Peyer's patch (tissue), 4 donors: Measurements from ENCODE around the gene MSLN. TPM values are rescaled to one million over a fixed set of nuclear protein-coding genes. Genes with fewer than 3 reads are reported as not detected.
A peak's percentile ranks its signal among the peaks of the same experiment; 100 is the strongest.

ENCODE experiments used
- DNase-seq, 3 donors: peaks; one replicate each; pipeline ENCODE4 v3.0.0-alpha.2; 2017 to 2019
- H3K27ac ChIP-seq, 4 donors: fragments of 200-600 bp; sonication (generic); one replicate each; pipeline ENCODE4 v1.5.1; 2016 to 2019
- H3K27me3 ChIP-seq, 2 donors: fragments of 200-600 bp; sonication (generic); one replicate each; pipeline ENCODE4 v1.5.1; 2019
- H3K36me3 ChIP-seq, 3 donors: fragments of 200-600 bp; sonication (generic); one replicate each; pipeline ENCODE4 v1.5.1; 2016 to 2019
- H3K4me1 ChIP-seq, 4 donors: fragments of 200-600 bp; sonication (generic); one replicate each; pipeline ENCODE4 v1.5.1; 2016 to 2019
- H3K4me3 ChIP-seq, 4 donors: fragments of 200-600 bp; sonication (generic); 1 replicate in 3 of 4; 2 replicates in 1 of 4; pipeline ENCODE4 v1.5.1; 2016 to 2019; ENCODE audit warnings: mild to moderate bottlenecking in 1 of 4
- H3K9me3 ChIP-seq, 4 donors: fragments of 200-600 bp; sonication (generic); one replicate each; pipeline ENCODE4 v1.5.1; 2016 to 2019; ENCODE audit warnings: mild to moderate bottlenecking in 1 of 4
- CTCF ChIP-seq, 6 experiments: fragments of 450-650 bp in 4 of 6; fragments of 200-600 bp in 2 of 6; sonication (generic) in 1 of 6; IDR thresholded peaks; one replicate each; pipeline ENCODE4 v1.5.1; 2017 to 2019; ENCODE audit warnings: antibody characterized with exemption in 6 of 6, mild to moderate bottlenecking in 3 of 6, moderate library complexity in 1 of 6
- POLR2A ChIP-seq, 2 donors: fragments of 450-650 bp; IDR thresholded peaks; one replicate each; pipeline ENCODE4 v1.5.1; 2017; ENCODE audit warnings: antibody characterized with exemption in 2 of 2, mild to moderate bottlenecking in 2 of 2, moderate library complexity in 2 of 2
- total RNA-seq, 4 donors: library from RNA; depleted of rRNA; stranded (reverse); fragments of >200 nt; gene quantifications; one replicate each; pipeline ENCODE4 v1.1.0, GENCODE V29; 2016

The MSLN gene
- total RNA-seq, 4 donors from 2014 or later: 2.6 to 7.7 (median 5.4) TPM; not detected in 1

GRCh38 chr16:785563-786535, 25.3 kb downstream of the MSLN start:
- H3K27ac ChIP-seq: no peak overlapping the region
- no peaks in the 10 kb centered on the region for H3K9me3 ChIP-seq
- H3K36me3 ChIP-seq: peaks cover 0 to 9% (median 0%) of the 10 kb centered on the region in 3 donors
- no peak overlapping the region for H3K4me3 ChIP-seq
- DNase-seq: peak; percentile 79 to 88 (median 83)
- H3K4me1 ChIP-seq: peaks cover 0 to 20% (median 16%) of the 10 kb centered on the region in 4 donors
- TF ChIP-seq CTCF (IDR thresholded peaks at IDR 0.05) (peak; percentile 46 to 82 (median 75)), POLR2A (IDR thresholded peaks at IDR 0.05) (no peak)
- no peaks in the 10 kb centered on the region for H3K27me3 ChIP-seq

- no peaks in the 10 kb centered on the region for H3K27me3 ChIP-seq
- H3K36me3 ChIP-seq: peaks cover 0 to 9% (median 0%) of the 10 kb centered on the region in 3 donors
- H3K9me3 ChIP-seq: no peaks in the 10 kb centered on the region
- peak overlapping the region; percentile 95 to 100 (median 99) for H3K4me3 ChIP-seq
- DNase-seq: peak in 2 of 3 donors; percentile 56 to 59
- H3K27ac ChIP-seq: peak overlapping the region in 3 of 4 donors; percentile 76 to 86 (median 81)
- peaks cover 0 to 20% (median 16%) of the 10 kb centered on the region in 4 donors for H3K4me1 ChIP-seq
- TF ChIP-seq POLR2A (IDR thresholded peaks at IDR 0.05) (no peak), CTCF (IDR thresholded peaks at IDR 0.05) (no peak)
These were observed 26.9 kb downstream of the MSLN start for GRCh38 chr16:787321-787966.

GRCh38 chr16:787978-788398, 27.5 kb downstream of the MSLN start, which contains the start of gene RPUSD1:
Gene RPUSD1, minus strand, starts transcription at chr16:788381. Its CDS starts 644 bp downstream, at chr16:787737.
- peak in 2 of 3 donors; percentile 19 to 49 for DNase-seq
- Histone ChIP-seq H3K4me1 (peaks cover 0 to 20% (median 16%) of the 10 kb centered on the region in 4 donors), H3K27me3 (no peaks in the 10 kb centered on the region), H3K9me3 (no peaks in the 10 kb centered on the region), H3K4me3 (peak within 1 kb of the TSS; percentile 97 to 100 (median 99)), H3K36me3 (peaks cover 0 to 9% (median 0%) of the 10 kb centered on the region in 3 donors), H3K27ac (peak within 1 kb of the TSS; percentile 59 to 86 (median 78))
- TF ChIP-seq CTCF (IDR thresholded peaks at IDR 0.05): peak in 2 of 6 experiments; percentile 11 to 14
- TF ChIP-seq POLR2A (IDR thresholded peaks at IDR 0.05): peak in 1 of 2 donors; percentile 30

GRCh38 chr16:788399-789126, 28.0 kb downstream of the MSLN start, which contains the start of gene CHTF18:
Gene CHTF18, plus strand, starts transcription at chr16:788620. Its CDS starts 65 bp downstream, at chr16:788685.
- Histone ChIP-seq H3K4me3 (peak within 1 kb of the TSS; percentile 97 to 100 (median 99)), H3K27me3 (no peaks in the 10 kb centered on the region), H3K9me3 (no peaks in the 10 kb centered on the region), H3K36me3 (peaks cover 0 to 9% (median 0%) of the 10 kb centered on the region in 3 donors), H3K4me1 (peaks cover 0 to 20% (median 16%) of the 10 kb centered on the region in 4 donors), H3K27ac (peak within 1 kb of the TSS; percentile 59 to 86 (median 78))
- no peak for TF ChIP-seq POLR2A (IDR thresholded peaks at IDR 0.05)
- no peak for TF ChIP-seq CTCF (IDR thresholded peaks at IDR 0.05)
- DNase-seq: peak; percentile 87 to 97 (median 96)
